Measurements from ENCODE around the gene PPHLN1. TPM values are rescaled to one million over a fixed set of nuclear protein-coding genes. Genes with fewer than 3 reads are reported as not detected.

The PPHLN1 gene
- total RNA-seq, 2 experiments from 2014 or later = 100 to 105 TPM

DNA sequence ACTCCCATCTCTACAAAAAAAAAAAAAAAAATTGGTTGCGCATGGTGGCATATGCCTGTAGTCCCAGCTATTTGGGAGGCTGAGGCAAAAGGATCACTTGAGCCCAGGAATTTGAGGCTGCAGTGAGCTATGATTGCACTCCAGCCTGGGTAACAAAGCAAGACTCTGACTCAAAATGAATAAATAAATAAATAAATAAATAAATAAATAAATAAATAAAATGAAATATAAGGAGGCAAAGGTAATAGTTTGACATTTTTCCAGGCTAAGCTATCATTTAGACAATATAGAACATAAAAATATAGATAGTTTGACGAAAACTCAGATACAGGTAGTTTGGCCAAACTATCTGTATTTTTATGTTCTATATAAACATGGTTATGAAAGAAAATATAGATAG, 40.5 kb upstream of the PPHLN1 start:
- TF ChIP-seq, protein P1, sequence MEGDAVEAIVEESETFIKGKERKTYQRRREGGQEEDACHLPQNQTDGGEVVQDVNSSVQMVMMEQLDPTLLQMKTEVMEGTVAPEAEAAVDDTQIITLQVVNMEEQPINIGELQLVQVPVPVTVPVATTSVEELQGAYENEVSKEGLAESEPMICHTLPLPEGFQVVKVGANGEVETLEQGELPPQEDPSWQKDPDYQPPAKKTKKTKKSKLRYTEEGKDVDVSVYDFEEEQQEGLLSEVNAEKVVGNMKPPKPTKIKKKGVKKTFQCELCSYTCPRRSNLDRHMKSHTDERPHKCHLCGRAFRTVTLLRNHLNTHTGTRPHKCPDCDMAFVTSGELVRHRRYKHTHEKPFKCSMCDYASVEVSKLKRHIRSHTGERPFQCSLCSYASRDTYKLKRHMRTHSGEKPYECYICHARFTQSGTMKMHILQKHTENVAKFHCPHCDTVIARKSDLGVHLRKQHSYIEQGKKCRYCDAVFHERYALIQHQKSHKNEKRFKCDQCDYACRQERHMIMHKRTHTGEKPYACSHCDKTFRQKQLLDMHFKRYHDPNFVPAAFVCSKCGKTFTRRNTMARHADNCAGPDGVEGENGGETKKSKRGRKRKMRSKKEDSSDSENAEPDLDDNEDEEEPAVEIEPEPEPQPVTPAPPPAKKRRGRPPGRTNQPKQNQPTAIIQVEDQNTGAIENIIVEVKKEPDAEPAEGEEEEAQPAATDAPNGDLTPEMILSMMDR (IDR thresholded peaks at IDR 0.05) = no peak
- POLR2A ChIA-PET = interaction anchor here (0.6 kb wide), 1 partner anchor 48 kb away, joined by 3 read pairs; no protein-coding TSS in a partner anchor
- H3K27me3 Mint-ChIP-seq = peaks cover 10% of the 10 kb centered on the region
- Histone ChIP-seq H3K27ac (ENCODE audit: low read depth in 1 of 2, low read length in 2 of 2) (no peak overlapping the region), H3K27me3 (ENCODE audit: control insufficient read depth in 1 of 2, insufficient read depth in 2 of 2, low read length in 2 of 2) (peaks cover 0 to 6% of the 10 kb centered on the region in 2 experiments), H3K9me3 (ENCODE audit: control insufficient read depth in 1 of 2, insufficient read depth in 1 of 2, low read length in 2 of 2) (no peaks in the 10 kb centered on the region), H3K4me1 (ENCODE audit: insufficient read depth, low read length) (no peaks in the 10 kb centered on the region), H3K36me3 (ENCODE audit: insufficient read depth, low read length) (no peaks in the 10 kb centered on the region), H3K4me3 (ENCODE audit: low read length) (no peak overlapping the region)
- no peaks in the 10 kb centered on the region for H3K36me3 Mint-ChIP-seq (ENCODE audit: low read depth)
- no peak overlapping the region for H3K27ac Mint-ChIP-seq
- no peaks in the 10 kb centered on the region for H3K9me3 Mint-ChIP-seq
- CTCF ChIA-PET = no interaction called here
- no peak overlapping the region for H3K4me3 Mint-ChIP-seq
- intact Hi-C loops (cut with DNase I, micrococcal nuclease) = no loop called here
- no peak for ATAC-seq (ENCODE audit: poor library complexity)
- DNase-seq = no peak
- peaks cover 8% of the 10 kb centered on the region for H3K4me1 Mint-ChIP-seq (ENCODE audit: low read depth)

DNA sequence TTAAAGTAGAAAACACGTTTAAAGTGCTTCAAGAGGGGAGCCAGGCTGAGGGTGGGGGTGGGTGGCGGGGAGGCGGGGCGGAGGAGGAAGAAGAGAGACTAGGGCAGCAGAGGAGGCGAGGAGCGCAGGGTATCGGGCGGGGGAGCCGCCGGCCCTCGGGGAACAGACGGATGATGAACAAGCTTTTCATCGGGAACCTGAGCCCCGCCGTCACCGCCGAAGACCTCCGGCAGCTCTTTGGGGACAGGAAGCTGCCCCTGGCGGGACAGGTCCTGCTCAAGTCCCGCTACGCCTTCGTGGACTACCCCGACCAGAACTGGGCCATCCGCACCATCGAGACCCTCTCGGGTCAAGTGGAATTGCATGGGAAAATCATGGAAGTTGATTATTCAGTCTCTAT, 39.2 kb upstream of the PPHLN1 start:
- Histone ChIP-seq H3K27ac (ENCODE audit: low read depth in 1 of 2, low read length in 2 of 2) (no peak overlapping the region), H3K4me1 (ENCODE audit: insufficient read depth, low read length) (no peaks in the 10 kb centered on the region), H3K27me3 (ENCODE audit: control insufficient read depth in 1 of 2, insufficient read depth in 2 of 2, low read length in 2 of 2) (peaks cover 0 to 6% of the 10 kb centered on the region in 2 experiments), H3K4me3 (ENCODE audit: low read length) (no peak overlapping the region), H3K36me3 (ENCODE audit: insufficient read depth, low read length) (no peaks in the 10 kb centered on the region), H3K9me3 (ENCODE audit: control insufficient read depth in 1 of 2, insufficient read depth in 1 of 2, low read length in 2 of 2) (no peaks in the 10 kb centered on the region)
- Mint-ChIP-seq H3K9me3 (no peaks in the 10 kb centered on the region), H3K27me3 (peaks cover 10% of the 10 kb centered on the region), H3K27ac (no peak overlapping the region), H3K4me1 (ENCODE audit: low read depth) (peaks cover 8% of the 10 kb centered on the region), H3K4me3 (no peak overlapping the region), H3K36me3 (ENCODE audit: low read depth) (no peaks in the 10 kb centered on the region)
- POLR2A ChIA-PET = no interaction called here
- no peak for ATAC-seq (ENCODE audit: poor library complexity)
- CTCF ChIA-PET = no interaction called here
- intact Hi-C loops (cut with DNase I, micrococcal nuclease) = no loop called here
- TF ChIP-seq, protein P1 (IDR thresholded peaks at IDR 0.05) = no peak
- no peak for DNase-seq

DNA sequence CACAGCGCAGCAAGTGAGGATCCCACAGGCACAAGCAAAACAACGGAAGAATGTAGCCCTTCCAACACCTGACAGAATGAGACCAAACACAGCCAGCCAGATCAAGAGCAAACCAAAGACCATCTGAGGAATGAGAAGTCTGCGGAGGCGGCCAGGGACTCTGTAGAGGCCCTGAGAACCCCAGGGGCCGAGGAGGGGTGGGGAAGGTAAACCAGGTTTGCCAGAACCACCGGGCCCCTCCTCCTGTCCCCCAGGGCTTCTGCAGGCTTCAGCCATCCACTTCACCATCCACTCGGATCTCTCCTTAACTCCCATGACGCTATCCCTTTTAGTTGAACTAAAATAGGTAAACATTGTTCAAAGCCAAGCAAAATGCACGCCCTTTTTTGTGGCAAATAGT, 37.4 kb upstream of the PPHLN1 start:
- no peaks in the 10 kb centered on the region for H3K9me3 ChIP-seq (ENCODE audit: control insufficient read depth in 1 of 2, insufficient read depth in 1 of 2, low read length in 2 of 2)
- Mint-ChIP-seq H3K27ac (no peak overlapping the region), H3K36me3 (ENCODE audit: low read depth) (no peaks in the 10 kb centered on the region), H3K9me3 (no peaks in the 10 kb centered on the region), H3K27me3 (peaks cover 10% of the 10 kb centered on the region), H3K4me1 (ENCODE audit: low read depth) (peaks cover 8% of the 10 kb centered on the region), H3K4me3 (no peak overlapping the region)
- H3K27ac ChIP-seq (ENCODE audit: low read depth in 1 of 2, low read length in 2 of 2) = no peak overlapping the region
- CTCF ChIA-PET = no interaction called here
- POLR2A ChIA-PET = no interaction called here
- DNase-seq (no peak), ATAC-seq (ENCODE audit: poor library complexity) (no peak)
- TF ChIP-seq, protein P1 (IDR thresholded peaks at IDR 0.05) = no peak
- no peaks in the 10 kb centered on the region for H3K36me3 ChIP-seq (ENCODE audit: insufficient read depth, low read length)
- no peak overlapping the region for H3K4me3 ChIP-seq (ENCODE audit: low read length)
- H3K27me3 ChIP-seq (ENCODE audit: control insufficient read depth in 1 of 2, insufficient read depth in 2 of 2, low read length in 2 of 2) = peaks cover 0 to 6% of the 10 kb centered on the region in 2 experiments
- intact Hi-C loops (cut with DNase I, micrococcal nuclease) = no loop called here
- no peaks in the 10 kb centered on the region for H3K4me1 ChIP-seq (ENCODE audit: insufficient read depth, low read length)

All from CD4-positive, alpha-beta T cell (primary cell).